Fibroblast of lung (primary cell): ENCODE results near the gene COL11A2.

Experiments used
- CTCF ChIP-seq, 2 donors: IDR thresholded peaks in 1 of 2; conservative IDR thresholded peaks in 1 of 2; 1 replicate in 1 of 2; 2 replicates in 1 of 2; pipeline ENCODE4 v1.5.1; 2011 to 2012; ENCODE audit warnings: low read length in 2 of 2, control low read depth in 1 of 2, inconsistent platforms in 1 of 2, low read depth in 1 of 2, mild to moderate bottlenecking in 1 of 2
- EZH2 ChIP-seq: IDR thresholded peaks from 2 replicates; pipeline ENCODE4 v1.5.1; 2012; ENCODE audit warnings: low read length, control low read depth, mild to moderate bottlenecking; ENCODE audit errors: missing control alignments

- TF ChIP-seq CTCF (conservative IDR thresholded peaks at IDR 0.05 in 1 of 2, IDR thresholded peaks at IDR 0.05 in 1 of 2; ENCODE audit: low read depth in 1 of 2, low read length in 2 of 2) (no peak), EZH2 (no peak)
Observed at GRCh38 chr6:33217681-33218080, 25.4 kb upstream of the COL11A2 start.
